ENCODE results near the gene SMIM23.

- TF ChIP-seq, protein P1, sequence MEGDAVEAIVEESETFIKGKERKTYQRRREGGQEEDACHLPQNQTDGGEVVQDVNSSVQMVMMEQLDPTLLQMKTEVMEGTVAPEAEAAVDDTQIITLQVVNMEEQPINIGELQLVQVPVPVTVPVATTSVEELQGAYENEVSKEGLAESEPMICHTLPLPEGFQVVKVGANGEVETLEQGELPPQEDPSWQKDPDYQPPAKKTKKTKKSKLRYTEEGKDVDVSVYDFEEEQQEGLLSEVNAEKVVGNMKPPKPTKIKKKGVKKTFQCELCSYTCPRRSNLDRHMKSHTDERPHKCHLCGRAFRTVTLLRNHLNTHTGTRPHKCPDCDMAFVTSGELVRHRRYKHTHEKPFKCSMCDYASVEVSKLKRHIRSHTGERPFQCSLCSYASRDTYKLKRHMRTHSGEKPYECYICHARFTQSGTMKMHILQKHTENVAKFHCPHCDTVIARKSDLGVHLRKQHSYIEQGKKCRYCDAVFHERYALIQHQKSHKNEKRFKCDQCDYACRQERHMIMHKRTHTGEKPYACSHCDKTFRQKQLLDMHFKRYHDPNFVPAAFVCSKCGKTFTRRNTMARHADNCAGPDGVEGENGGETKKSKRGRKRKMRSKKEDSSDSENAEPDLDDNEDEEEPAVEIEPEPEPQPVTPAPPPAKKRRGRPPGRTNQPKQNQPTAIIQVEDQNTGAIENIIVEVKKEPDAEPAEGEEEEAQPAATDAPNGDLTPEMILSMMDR (conservative IDR thresholded peaks at IDR 0.05; ENCODE audit: low read depth, low read length): no peak
- TF ChIP-seq EZH2 (IDR thresholded peaks at IDR 0.05; ENCODE audit: borderline replicate concordance, low read depth, low read length, poor library complexity, severe bottlenecking): no peak
Measured at GRCh38 chr5:171747061-171747859, 38.4 kb upstream of the SMIM23 start.

Data from A673 (cell line).